Natural killer cell (primary cell): ENCODE data around the gene FBXL17. TPM values are rescaled to one million over a fixed set of nuclear protein-coding genes. Genes with fewer than 3 reads are reported as not detected.

Source experiments
- ATAC-seq, 3 donors: fragments of 150-1000 bp in 2 of 3; fragments of 200-7000 bp in 1 of 3; cut with Tn5 transposase; 1 replicate in 1 of 3; 2 replicates in 2 of 3; pipeline ENCODE4 v1.10.0; 2021; ENCODE audit warnings: mild to moderate bottlenecking in 2 of 3, moderate library complexity in 2 of 3
- DNase-seq, 2 donors: peaks; one replicate each; pipeline versions ENCODE4 v3.0.0 to v3.0.0-alpha.2; 2013 to 2021; ENCODE audit warnings: mixed read lengths in 1 of 2
- H3K27ac ChIP-seq: one replicate; pipeline ENCODE4 v1.5.1; 2013; ENCODE audit warnings: mild to moderate bottlenecking, low read length
- H3K27me3 ChIP-seq: one replicate; pipeline ENCODE4 v1.6.1; 2013; ENCODE audit warnings: low read length; ENCODE audit not compliant: control insufficient read depth, insufficient read depth
- H3K36me3 ChIP-seq: one replicate; pipeline ENCODE4 v1.6.1; 2013; ENCODE audit warnings: low read length; ENCODE audit not compliant: control insufficient read depth, insufficient read depth
- H3K4me1 ChIP-seq: one replicate; pipeline ENCODE4 v1.6.1; 2013; ENCODE audit warnings: low read length; ENCODE audit not compliant: control insufficient read depth, insufficient read depth
- H3K4me3 ChIP-seq: one replicate; pipeline ENCODE4 v1.5.1; 2013; ENCODE audit warnings: low read length
- H3K9me3 ChIP-seq: one replicate; pipeline ENCODE4 v1.6.1; 2013; ENCODE audit warnings: low read length; ENCODE audit not compliant: control insufficient read depth, insufficient read depth
- H3K27ac Mint-ChIP-seq, 2 donors: one replicate each; pipeline ENCODE4 v1.8.0; 2022; ENCODE audit warnings: mild to moderate bottlenecking in 2 of 2, mixed read lengths in 2 of 2, moderate library complexity in 1 of 2
- H3K27me3 Mint-ChIP-seq, 2 donors: one replicate each; pipeline ENCODE4 v1.8.0; 2022; ENCODE audit warnings: low read depth in 2 of 2, mixed read lengths in 2 of 2
- H3K36me3 Mint-ChIP-seq: one replicate; pipeline ENCODE4 v1.8.0; 2022; ENCODE audit warnings: mixed read lengths
- H3K4me1 Mint-ChIP-seq, 2 donors: one replicate each; pipeline ENCODE4 v1.8.0; 2022; ENCODE audit warnings: mixed read lengths in 2 of 2
- H3K4me3 Mint-ChIP-seq: one replicate; pipeline ENCODE4 v1.8.0; 2022; ENCODE audit warnings: mild to moderate bottlenecking, moderate library complexity, mixed read lengths
- H3K9me3 Mint-ChIP-seq, 2 donors: one replicate each; pipeline ENCODE4 v1.8.0; 2022; ENCODE audit warnings: mixed read lengths in 2 of 2
- CTCF ChIP-seq: fragments of 200-600 bp; IDR thresholded peaks from one replicate; pipeline ENCODE4 v1.8.0; 2022; ENCODE audit warnings: antibody characterized with exemption
- WGBS: methylation state at CpG from one replicate; pipeline ENCODE4 v1.1.7; 2013; ENCODE audit warnings: missing lambda C conversion rate; ENCODE audit not compliant: insufficient coverage; 5-methylcytosine and 5-hydroxymethylcytosine counted together
- intact Hi-C: fragments of 100-400 bp; cut with micrococcal nuclease; formaldehyde crosslinking; loops from one replicate; pipeline ENCODE4 v1.14.2; 2022
- total RNA-seq, 4 donors: library from RNA; stranded (reverse); fragments of 120-200 nt in 1 of 4; gene quantifications; one replicate each; pipeline versions ENCODE4 v1.2.3 to v1.2.4, GENCODE V29; 2013 to 2022

FBXL17 gene
- total RNA-seq, 3 donors from 2014 or later (not counting 1 experiment from before 2014, with no cell fraction given) = 34.2 to 46.8 (median 34.9) TPM

- ATAC-seq (peak; percentile 85 to 97 (median 91)), DNase-seq (peak in 1 of 2 donors; percentile 54)
- Histone ChIP-seq H3K27ac (peak overlapping the region; percentile 33), H3K9me3 (no peaks in the 10 kb centered on the region), H3K4me1 (no peaks in the 10 kb centered on the region), H3K36me3 (no peaks in the 10 kb centered on the region), H3K27me3 (no peaks in the 10 kb centered on the region), H3K4me3 (peak overlapping the region; percentile 31)
- peaks cover 9 to 10% of the 10 kb centered on the region in 2 donors for H3K4me1 Mint-ChIP-seq
- 9% methylated on average over 1 of the region's 1 CpG for WGBS
- H3K9me3 Mint-ChIP-seq = no peaks in the 10 kb centered on the region
- H3K27me3 Mint-ChIP-seq = no peaks in the 10 kb centered on the region
- TF ChIP-seq CTCF = no peak
- H3K36me3 Mint-ChIP-seq = no peaks in the 10 kb centered on the region
- H3K4me3 Mint-ChIP-seq = peak overlapping the region; percentile 80
- intact Hi-C loops = no loop called here
- peak overlapping the region; percentile 83 to 84 for H3K27ac Mint-ChIP-seq
Measured at GRCh38 chr5:108003178-108003577, 378.7 kb downstream of the FBXL17 start.

GRCh38 chr5:108001222-108001621 is 380.7 kb downstream of the FBXL17 start:
- H3K27me3 Mint-ChIP-seq = no peaks in the 10 kb centered on the region
- Histone ChIP-seq H3K9me3 (no peaks in the 10 kb centered on the region), H3K27me3 (no peaks in the 10 kb centered on the region), H3K36me3 (no peaks in the 10 kb centered on the region), H3K27ac (no peak overlapping the region), H3K4me1 (no peaks in the 10 kb centered on the region), H3K4me3 (no peak overlapping the region)
- no peaks in the 10 kb centered on the region for H3K9me3 Mint-ChIP-seq
- H3K4me1 Mint-ChIP-seq = peaks cover 9 to 10% of the 10 kb centered on the region in 2 donors
- DNase-seq = no peak
- H3K27ac Mint-ChIP-seq = no peak overlapping the region
- intact Hi-C loops = no loop called here
- no peak for TF ChIP-seq CTCF
- no peak for ATAC-seq
- WGBS = 98% methylated on average over 4 of the region's 4 CpGs
- no peaks in the 10 kb centered on the region for H3K36me3 Mint-ChIP-seq
- no peak overlapping the region for H3K4me3 Mint-ChIP-seq

GRCh38 chr5:107997338-107997980 is 384.4 kb downstream of the FBXL17 start:
- Mint-ChIP-seq H3K4me3 (no peak overlapping the region), H3K4me1 (peaks cover 4 to 7% of the 10 kb centered on the region in 2 donors), H3K9me3 (no peaks in the 10 kb centered on the region), H3K27me3 (no peaks in the 10 kb centered on the region), H3K27ac (no peak overlapping the region), H3K36me3 (no peaks in the 10 kb centered on the region)
- WGBS = 93% methylated on average over 2 of the region's 4 CpGs
- TF ChIP-seq CTCF = no peak
- H3K36me3 ChIP-seq = no peaks in the 10 kb centered on the region
- intact Hi-C loops = no loop called here
- DNase-seq (no peak), ATAC-seq (no peak)
- H3K9me3 ChIP-seq = no peaks in the 10 kb centered on the region
- H3K4me3 ChIP-seq = no peak overlapping the region
- H3K27me3 ChIP-seq = no peaks in the 10 kb centered on the region
- H3K4me1 ChIP-seq = no peaks in the 10 kb centered on the region
- H3K27ac ChIP-seq = no peak overlapping the region

- no peaks in the 10 kb centered on the region for H3K27me3 Mint-ChIP-seq
- intact Hi-C loops = no loop called here
- H3K4me3 Mint-ChIP-seq = no peak overlapping the region
- DNase-seq (no peak), ATAC-seq (no peak)
- Histone ChIP-seq H3K4me1 (peaks cover 11% of the 10 kb centered on the region), H3K27me3 (no peaks in the 10 kb centered on the region), H3K4me3 (no peak overlapping the region), H3K9me3 (no peaks in the 10 kb centered on the region), H3K36me3 (no peaks in the 10 kb centered on the region), H3K27ac (no peak overlapping the region)
- peaks cover 33 to 40% of the 10 kb centered on the region in 2 donors for H3K4me1 Mint-ChIP-seq
- WGBS = no CpG with 5 or more reads among the region's 2 CpGs
- no peaks in the 10 kb centered on the region for H3K36me3 Mint-ChIP-seq
- H3K27ac Mint-ChIP-seq = no peak overlapping the region
- H3K9me3 Mint-ChIP-seq = no peaks in the 10 kb centered on the region
- no peak for TF ChIP-seq CTCF
Measured at GRCh38 chr5:107993341-107993740, 388.6 kb downstream of the FBXL17 start.
